Erythroblast (primary cell): Measurements from ENCODE around the gene SALL2.
"Not testable (repeated sequence)": the region's sequence is repeated elsewhere in the genome, so short reads cannot be mapped to it uniquely, and the experiment has no call there.

Experiments
- DNase-seq, 2 experiments: peaks; one replicate each; lab custom pipeline; 2025; lab: John Stamatoyannopoulos, UW
- GATA1 ChIP-seq: IDR thresholded peaks from 2 replicates; pipeline ENCODE4 v1.6.1; 2011; ENCODE audit warnings: low read depth, mild to moderate bottlenecking, control low read depth, low read length, moderate library complexity
- POLR2A ChIP-seq: IDR thresholded peaks from 2 replicates; pipeline ENCODE4 v1.6.1; 2011; ENCODE audit warnings: mild to moderate bottlenecking, low read length

The SALL2 gene

GRCh38 chr14:21525962-21526671 lies at the start of gene SALL2:
TSS of gene SALL2 (minus strand) at chr14:21526346. CDS start at chr14:21526127, 219 bp downstream.
- peak; percentile 67 to 71 for DNase-seq
- no peak for TF ChIP-seq GATA1
- TF ChIP-seq POLR2A, result no peak

DNA sequence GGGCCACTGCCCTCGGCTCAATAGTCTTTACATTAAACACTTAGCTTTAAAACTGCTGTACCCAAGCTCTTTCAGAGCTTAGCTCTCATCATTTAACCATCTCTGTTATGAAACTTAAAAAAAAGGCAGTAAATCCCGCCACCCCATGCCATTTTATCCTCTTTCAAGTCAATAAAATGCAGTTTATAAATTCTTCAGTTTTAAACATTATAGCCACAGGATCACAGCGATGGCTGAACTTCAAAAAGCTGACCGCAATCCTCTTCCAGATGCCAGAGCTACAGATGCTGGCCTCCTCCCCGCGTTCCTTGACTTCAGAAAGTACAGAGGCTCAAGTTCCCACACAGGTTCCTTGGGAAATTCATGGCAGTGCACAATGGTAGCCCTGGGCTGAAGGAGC lies 49.5 kb upstream of the SALL2 start:
- no peak for TF ChIP-seq POLR2A
- no peak for TF ChIP-seq GATA1
- DNase-seq, result no peak

DNA sequence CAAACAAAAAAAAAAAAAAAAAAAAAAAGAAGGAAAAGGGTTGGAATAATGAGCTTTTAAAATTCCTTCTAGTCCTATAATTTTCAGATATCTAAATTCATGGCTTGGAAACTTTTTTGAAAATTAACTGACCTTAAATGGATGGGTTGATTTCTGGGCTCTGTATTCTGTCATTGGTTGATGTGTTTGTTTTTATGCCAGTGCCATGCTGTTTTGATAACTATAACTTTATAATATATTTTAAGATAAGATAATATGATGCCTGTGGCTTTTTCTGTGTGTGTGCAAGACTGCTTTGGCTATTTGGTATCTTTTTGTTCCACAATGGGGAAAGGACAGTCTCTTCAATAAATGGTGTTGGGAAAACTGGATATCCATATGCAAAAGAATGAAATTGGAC lies 46.5 kb upstream of the SALL2 start:
- no peak for DNase-seq
- no peak for TF ChIP-seq GATA1
- no peak for TF ChIP-seq POLR2A

GRCh38 chr14:21558703-21559170 lies 32.6 kb upstream of the SALL2 start:
- no peak for TF ChIP-seq POLR2A
- no peak for TF ChIP-seq GATA1
- no peak for DNase-seq

- DNase-seq, result peak; percentile 85 to 91
- TF ChIP-seq POLR2A (no peak), GATA1 (no peak)
Observed at GRCh38 chr14:21557084-21557901, 31.1 kb upstream of the SALL2 start.

GRCh38 chr14:21556378-21557083 lies 30.4 kb upstream of the SALL2 start:
- no peak for DNase-seq
- TF ChIP-seq GATA1 (no peak), POLR2A (no peak)

GRCh38 chr14:21553266-21553665 lies 27.1 kb upstream of the SALL2 start:
- TF ChIP-seq GATA1, result no peak
- no peak for TF ChIP-seq POLR2A
- DNase-seq, result no peak

DNA sequence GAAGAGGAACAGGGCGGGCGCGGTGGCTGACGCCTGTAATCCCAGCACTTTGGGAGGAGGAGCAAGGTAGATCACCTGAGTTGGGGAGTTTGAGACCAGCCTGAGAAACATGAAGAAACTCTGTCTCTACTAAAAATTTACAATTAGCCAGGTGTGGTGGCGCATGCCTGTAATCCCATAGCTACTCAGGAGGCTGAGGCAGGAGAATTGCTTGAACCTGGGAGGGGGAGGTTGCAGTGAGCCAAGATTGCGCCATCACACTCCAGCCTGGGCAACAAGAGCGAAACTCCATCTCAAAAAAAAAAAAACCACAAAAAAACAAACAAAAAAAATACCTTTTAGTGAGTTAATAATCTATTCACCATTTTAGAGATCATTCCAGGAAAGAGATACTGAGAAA lies 18.4 kb upstream of the SALL2 start:
- DNase-seq, result not testable (repeated sequence)

- TF ChIP-seq POLR2A (no peak), GATA1 (no peak)
- no peak for DNase-seq
Observed at GRCh38 chr14:21543963-21544362, 17.8 kb upstream of the SALL2 start.

GRCh38 chr14:21543521-21543960 lies 17.4 kb upstream of the SALL2 start:
- no peak for DNase-seq
- no peak for TF ChIP-seq GATA1
- TF ChIP-seq POLR2A, result no peak

DNA sequence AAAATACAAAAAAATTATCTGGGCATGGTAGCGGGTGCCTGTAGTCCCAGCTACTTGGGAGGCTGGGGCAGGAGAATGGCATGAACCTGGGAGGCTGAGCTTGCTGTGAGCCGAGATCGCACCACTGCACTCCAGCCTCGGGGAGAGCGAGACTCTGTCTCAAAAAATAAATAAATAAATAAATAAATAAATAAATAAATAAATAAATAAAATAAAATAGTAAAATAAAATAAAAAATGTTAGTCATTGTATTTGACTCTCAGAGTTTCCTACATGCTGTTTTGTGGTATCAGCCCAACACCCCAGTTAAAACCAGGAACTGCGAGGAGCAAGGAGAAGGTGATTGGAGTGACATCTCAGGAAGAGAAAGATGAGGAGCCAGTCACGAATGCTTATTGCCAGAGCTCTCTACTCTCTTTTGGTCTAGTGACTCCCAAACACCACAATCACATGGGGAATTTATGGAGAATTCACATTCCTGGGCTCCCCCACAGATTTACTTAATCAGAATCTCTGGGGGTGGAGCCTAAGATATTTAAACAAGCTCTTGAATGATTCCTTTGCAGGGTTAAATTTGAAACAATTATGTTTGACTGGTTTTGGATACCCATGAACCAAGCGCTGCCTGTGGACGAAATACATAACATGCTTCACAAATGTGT lies 15.4 kb upstream of the SALL2 start:
- DNase-seq, result no peak
- TF ChIP-seq GATA1 (no peak), POLR2A (no peak)

GRCh38 chr14:21539189-21539940 lies 13.2 kb upstream of the SALL2 start:
- TF ChIP-seq POLR2A (no peak), GATA1 (no peak)
- no peak for DNase-seq

DNA sequence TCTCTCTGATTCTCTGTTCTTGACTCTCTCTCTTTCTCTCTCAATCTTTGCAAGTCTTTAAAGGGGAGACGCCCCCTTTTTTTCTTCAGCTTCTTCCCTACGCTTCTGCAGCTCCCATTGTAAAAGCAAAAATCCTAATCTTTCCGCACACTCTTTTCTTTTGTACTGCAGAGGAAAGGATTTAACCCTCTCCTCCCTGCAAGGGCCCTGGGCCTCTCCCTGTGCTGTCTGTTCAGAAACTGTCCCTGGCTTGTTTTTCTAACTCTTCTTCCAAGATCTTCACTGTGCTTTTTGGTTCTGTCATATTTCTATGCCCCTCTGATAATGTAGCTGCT lies 10.9 kb upstream of the SALL2 start:
- TF ChIP-seq GATA1, result no peak
- TF ChIP-seq POLR2A, result no peak
- no peak for DNase-seq
